Lower lobe of right lung (tissue), 2 donors: ENCODE measurements around the gene TAOK1. TPM values are rescaled to one million over a fixed set of nuclear protein-coding genes. Genes with fewer than 3 reads are reported as not detected.

Source experiments
- ATAC-seq, 2 donors: fragments of 200-7000 bp; cut with Tn5 transposase; one replicate each; pipeline ENCODE4 v1.9.1; 2020 to 2022; ENCODE audit warnings: mild to moderate bottlenecking in 2 of 2, moderate library complexity in 2 of 2
- DNase-seq: peaks from one replicate; pipeline ENCODE4 v3.0.0-alpha.2; 2020
- H3K27ac ChIP-seq: fragments of 200-600 bp; one replicate; pipeline ENCODE4 v1.8.0; 2022
- H3K27me3 ChIP-seq: fragments of 200-600 bp; one replicate; pipeline ENCODE4 v1.8.0; 2022; ENCODE audit warnings: low read depth
- H3K36me3 ChIP-seq: fragments of 200-600 bp; one replicate; pipeline ENCODE4 v1.8.0; 2022; ENCODE audit warnings: mild to moderate bottlenecking
- H3K4me1 ChIP-seq: fragments of 200-600 bp; one replicate; pipeline ENCODE4 v1.8.0; 2022
- H3K4me3 ChIP-seq: fragments of 200-600 bp; one replicate; pipeline ENCODE4 v1.8.0; 2022; ENCODE audit warnings: mild to moderate bottlenecking
- H3K9me3 ChIP-seq: fragments of 200-600 bp; one replicate; pipeline ENCODE4 v1.8.0; 2022
- intact Hi-C: fragments of 100-400 bp; cut with DNase I; formaldehyde crosslinking; loops from one replicate; pipeline ENCODE4 v1.11.0; 2022
- total RNA-seq: library from RNA; stranded (reverse); fragmentation: NEBNext Ultra II Directional; extraction: Animal tissue kit (Norgen Biotek cat#: 25700); gene quantifications from one replicate; pipeline ENCODE4 v1.2.1, GENCODE V29; 2021
- TF ChIP-seq, protein P1 (sequence below): fragments of 200-600 bp; IDR thresholded peaks from one replicate; pipeline ENCODE4 v1.8.0; 2022; ENCODE audit warnings: antibody characterized with exemption, mild to moderate bottlenecking
- donor health status: DM: no; HTN: yes; CAD: no; lungs with severe emphysema.

Gene TAOK1
- total RNA-seq, 1 donor from 2014 or later: 70.6 TPM

DNA sequence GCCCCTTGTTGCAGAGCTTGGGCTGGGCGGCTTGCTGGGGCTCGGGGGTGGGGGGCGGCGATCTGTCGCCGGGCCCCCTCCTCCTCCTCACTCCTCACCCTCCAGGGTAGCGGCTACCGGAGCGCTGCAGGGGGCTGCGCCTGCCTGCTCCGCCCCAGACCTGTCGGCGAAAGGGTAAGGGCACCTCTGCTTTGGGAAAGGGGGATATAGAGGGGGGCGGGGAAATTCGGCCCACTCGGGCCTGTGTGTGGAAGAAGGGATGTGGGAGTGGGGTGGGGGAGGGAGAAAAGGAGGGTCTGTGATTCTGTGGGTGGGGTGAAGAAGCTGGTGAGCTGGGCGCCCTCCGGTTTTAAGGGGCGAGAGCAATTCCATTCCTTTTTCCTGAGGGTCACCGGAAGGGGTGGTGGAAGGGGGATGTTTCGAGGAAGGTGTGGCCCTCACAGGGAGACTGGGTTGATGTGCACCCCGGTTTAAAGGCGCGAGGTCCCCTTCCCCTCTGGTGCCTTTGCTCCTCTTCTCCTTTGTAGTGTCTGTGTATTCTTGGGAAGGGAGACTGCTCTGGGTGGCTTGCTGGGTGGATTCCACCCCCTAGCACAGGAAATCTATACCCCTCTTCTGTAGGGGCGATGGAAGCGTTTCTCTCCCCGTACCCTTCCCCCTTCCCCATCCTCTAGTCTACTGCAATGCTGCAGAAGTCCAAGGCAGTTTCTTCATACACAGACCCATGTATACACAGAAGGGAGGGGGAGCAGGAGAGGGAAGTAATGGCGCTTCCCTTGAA is 878 bp downstream of the TAOK1 start:
- TF ChIP-seq, protein P1, sequence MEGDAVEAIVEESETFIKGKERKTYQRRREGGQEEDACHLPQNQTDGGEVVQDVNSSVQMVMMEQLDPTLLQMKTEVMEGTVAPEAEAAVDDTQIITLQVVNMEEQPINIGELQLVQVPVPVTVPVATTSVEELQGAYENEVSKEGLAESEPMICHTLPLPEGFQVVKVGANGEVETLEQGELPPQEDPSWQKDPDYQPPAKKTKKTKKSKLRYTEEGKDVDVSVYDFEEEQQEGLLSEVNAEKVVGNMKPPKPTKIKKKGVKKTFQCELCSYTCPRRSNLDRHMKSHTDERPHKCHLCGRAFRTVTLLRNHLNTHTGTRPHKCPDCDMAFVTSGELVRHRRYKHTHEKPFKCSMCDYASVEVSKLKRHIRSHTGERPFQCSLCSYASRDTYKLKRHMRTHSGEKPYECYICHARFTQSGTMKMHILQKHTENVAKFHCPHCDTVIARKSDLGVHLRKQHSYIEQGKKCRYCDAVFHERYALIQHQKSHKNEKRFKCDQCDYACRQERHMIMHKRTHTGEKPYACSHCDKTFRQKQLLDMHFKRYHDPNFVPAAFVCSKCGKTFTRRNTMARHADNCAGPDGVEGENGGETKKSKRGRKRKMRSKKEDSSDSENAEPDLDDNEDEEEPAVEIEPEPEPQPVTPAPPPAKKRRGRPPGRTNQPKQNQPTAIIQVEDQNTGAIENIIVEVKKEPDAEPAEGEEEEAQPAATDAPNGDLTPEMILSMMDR: no peak
- DNase-seq: no peak
- peak overlapping the region; percentile 93 for H3K27ac ChIP-seq
- peak; percentile 54 to 58 for ATAC-seq
- H3K9me3 ChIP-seq: no peaks in the 10 kb centered on the region
- intact Hi-C loops: no loop called here
- no peaks in the 10 kb centered on the region for H3K27me3 ChIP-seq
- H3K36me3 ChIP-seq: no peaks in the 10 kb centered on the region
- H3K4me1 ChIP-seq: peaks cover 42% of the 10 kb centered on the region
- H3K4me3 ChIP-seq: peak overlapping the region; percentile 89

DNA sequence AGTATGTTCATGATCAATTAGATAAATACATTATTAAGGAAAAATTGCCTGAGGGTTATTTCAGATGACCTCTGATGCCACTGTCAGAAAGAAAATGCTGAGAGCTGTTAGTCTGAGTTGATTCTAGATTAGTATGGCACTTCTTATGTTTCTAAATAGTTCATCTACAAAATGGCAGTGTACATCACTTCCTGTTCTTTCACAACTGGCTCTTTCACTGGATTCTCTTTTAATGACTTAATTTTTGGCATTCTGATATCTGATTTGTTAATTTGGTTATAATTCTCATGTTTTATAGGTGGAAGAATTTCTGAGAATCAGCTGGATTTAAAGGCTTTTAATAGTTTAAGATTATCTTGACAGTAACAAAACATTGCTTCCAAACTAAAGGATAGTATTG is 3.3 kb downstream of the TAOK1 start:
- peaks cover 49% of the 10 kb centered on the region for H3K4me1 ChIP-seq
- no peaks in the 10 kb centered on the region for H3K9me3 ChIP-seq
- peaks cover 2% of the 10 kb centered on the region for H3K36me3 ChIP-seq
- peak overlapping the region; percentile 1 for H3K27ac ChIP-seq
- ATAC-seq: no peak
- DNase-seq: no peak
- H3K4me3 ChIP-seq: no peak overlapping the region
- intact Hi-C loops: no loop called here
- TF ChIP-seq, protein P1: no peak
- no peaks in the 10 kb centered on the region for H3K27me3 ChIP-seq

DNA sequence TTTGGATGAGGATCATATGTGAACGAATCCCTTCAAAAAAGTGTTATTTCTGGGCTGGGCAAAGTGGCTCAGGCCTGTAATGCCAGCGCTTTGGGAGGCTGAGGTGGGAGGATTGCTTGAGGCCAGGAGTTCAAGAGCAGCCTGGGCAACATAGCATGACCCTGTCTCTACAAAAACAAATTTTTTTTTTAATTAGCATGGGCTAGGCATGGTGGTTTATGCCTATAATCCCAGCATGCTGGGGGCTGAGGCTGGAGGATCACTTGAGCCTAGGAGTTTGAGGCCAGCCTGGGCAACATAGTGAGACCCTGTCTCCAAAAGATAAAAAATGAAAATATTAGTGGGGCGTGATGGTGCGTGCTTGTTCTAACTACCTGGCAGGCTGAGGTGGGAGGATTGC is 4.6 kb downstream of the TAOK1 start:
- DNase-seq (no peak), ATAC-seq (no peak)
- TF ChIP-seq, protein P1: no peak

DNA sequence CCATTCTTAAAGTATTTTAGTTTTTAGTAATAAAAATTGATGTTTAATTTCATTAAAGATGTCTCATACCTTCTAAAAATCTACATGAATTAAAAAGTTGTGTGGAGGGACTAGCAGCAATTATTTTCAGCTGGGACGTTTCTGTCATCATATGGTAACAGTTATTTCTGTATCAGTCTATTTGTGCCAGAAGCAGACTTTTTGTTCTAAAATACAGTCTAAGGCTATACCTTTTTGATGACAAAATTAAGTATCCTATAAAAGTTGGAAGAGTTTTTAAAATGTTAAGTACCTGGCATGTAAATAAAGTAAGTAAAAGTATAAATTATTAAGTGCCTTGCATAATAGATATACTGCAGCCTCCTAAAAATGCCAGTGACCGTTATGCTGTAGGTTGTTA is 5.9 kb downstream of the TAOK1 start:
- no peak for DNase-seq
- Histone ChIP-seq H3K4me3 (no peak overlapping the region), H3K4me1 (peaks cover 45% of the 10 kb centered on the region), H3K9me3 (no peaks in the 10 kb centered on the region), H3K27ac (no peak overlapping the region), H3K27me3 (no peaks in the 10 kb centered on the region), H3K36me3 (peaks cover 24% of the 10 kb centered on the region)
- TF ChIP-seq, protein P1: no peak
- intact Hi-C loops: no loop called here
- ATAC-seq: no peak

More for the DNA sequence above, 4.6 kb downstream of the TAOK1 start:
- H3K27me3 ChIP-seq: no peaks in the 10 kb centered on the region
- H3K9me3 ChIP-seq: no peaks in the 10 kb centered on the region
- no peak overlapping the region for H3K4me3 ChIP-seq
- H3K4me1 ChIP-seq: peaks cover 45% of the 10 kb centered on the region
- intact Hi-C loops: no loop called here
- peaks cover 15% of the 10 kb centered on the region for H3K36me3 ChIP-seq
- no peak overlapping the region for H3K27ac ChIP-seq

DNA sequence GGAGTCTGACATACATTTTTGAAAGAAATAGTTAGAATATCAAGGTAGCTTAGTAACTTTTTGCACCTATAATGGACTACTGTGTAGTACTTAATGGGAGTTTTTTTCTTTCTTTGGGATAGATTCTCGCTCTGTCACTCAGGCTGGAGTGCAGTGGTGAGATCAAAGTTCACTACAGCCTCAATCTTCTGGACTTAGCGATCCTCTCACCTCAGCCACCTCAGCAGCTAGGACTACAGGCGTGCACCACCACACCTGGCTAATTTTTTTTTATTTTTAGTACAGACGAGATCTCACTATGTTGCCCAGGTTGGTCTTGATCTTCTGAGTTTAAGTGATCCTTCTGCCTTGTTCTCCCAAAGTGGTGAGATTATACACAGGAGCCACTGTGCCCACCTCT is 9.5 kb downstream of the TAOK1 start:
- no peak overlapping the region for H3K27ac ChIP-seq
- H3K4me1 ChIP-seq: peaks cover 25% of the 10 kb centered on the region
- H3K4me3 ChIP-seq: no peak overlapping the region
- TF ChIP-seq, protein P1: no peak
- H3K27me3 ChIP-seq: no peaks in the 10 kb centered on the region
- intact Hi-C loops: no loop called here
- no peaks in the 10 kb centered on the region for H3K9me3 ChIP-seq
- no peak for ATAC-seq
- no peak for DNase-seq
- H3K36me3 ChIP-seq: peaks cover 46% of the 10 kb centered on the region
